KG1 (cell line): Measurements from ENCODE around the gene RTL5.

Experiments used
- DNase-seq: peaks from one replicate; lab custom pipeline; 2025; lab: John Stamatoyannopoulos, UW

RTL5 gene

GRCh38 chrX:72129661-72130060 is 2.1 kb downstream of the RTL5 start:
- DNase-seq: no peak

- no peak for DNase-seq
Measured at GRCh38 chrX:72128881-72129280, 2.8 kb downstream of the RTL5 start.

GRCh38 chrX:72128183-72128834 is 3.4 kb downstream of the RTL5 start:
- DNase-seq: no peak

- DNase-seq: no peak
Measured at GRCh38 chrX:72127332-72127731, 4.4 kb downstream of the RTL5 start.

- peak; percentile 30 for DNase-seq
Measured at GRCh38 chrX:72126539-72127140, 5.1 kb downstream of the RTL5 start.

GRCh38 chrX:72126048-72126415 is 5.7 kb downstream of the RTL5 start:
- no peak for DNase-seq

GRCh38 chrX:72125331-72126047 is 6.2 kb downstream of the RTL5 start:
- no peak for DNase-seq

GRCh38 chrX:72124540-72125201 is 7.0 kb downstream of the RTL5 start:
- DNase-seq: no peak

- DNase-seq: no peak
Measured at GRCh38 chrX:72123471-72124185, 8.1 kb downstream of the RTL5 start.

GRCh38 chrX:72122621-72123337 is 8.9 kb downstream of the RTL5 start:
- no peak for DNase-seq

- peak; percentile 18 for DNase-seq
Measured at GRCh38 chrX:72121383-72121782, 10.3 kb downstream of the RTL5 start.

- DNase-seq: no peak
Measured at GRCh38 chrX:72120837-72121236, 10.9 kb downstream of the RTL5 start.

GRCh38 chrX:72117636-72118210 is 14.0 kb downstream of the RTL5 start:
- no peak for DNase-seq

GRCh38 chrX:72115380-72115779 is 16.3 kb downstream of the RTL5 start:
- no peak for DNase-seq

- no peak for DNase-seq
Measured at GRCh38 chrX:72114807-72115206, 16.9 kb downstream of the RTL5 start.

- DNase-seq: no peak
Measured at GRCh38 chrX:72114306-72114705, 17.4 kb downstream of the RTL5 start.

- no peak for DNase-seq
Measured at GRCh38 chrX:72113461-72113860, 18.3 kb downstream of the RTL5 start.

GRCh38 chrX:72110876-72111708 is 20.6 kb downstream of the RTL5 start:
- DNase-seq: no peak

GRCh38 chrX:72110051-72110875 is 21.5 kb downstream of the RTL5 start:
- no peak for DNase-seq
